Bronchial epithelial cell (primary cell): Measurements from ENCODE around the gene SSBP3. TPM values are rescaled to one million over a fixed set of nuclear protein-coding genes. Genes with fewer than 3 reads are reported as not detected.

Experiments used
- DNase-seq: peaks from one replicate; pipeline ENCODE4 v3.0.0-alpha.2; 2010; ENCODE audit warnings: low read depth
- FAIRE-seq: peaks from 2 replicates; lab custom pipeline; 2011; peaks lifted over from hg19 to GRCh38; lab: Jason Lieb, UNC
- H3K27me3 ChIP-seq: 2 replicates; pipeline ENCODE4 v1.5.1; 2011; ENCODE audit warnings: low read length; ENCODE audit not compliant: control insufficient read depth, insufficient read depth
- H3K36me3 ChIP-seq: 2 replicates; pipeline ENCODE4 v1.5.1; 2011; ENCODE audit warnings: low read length; ENCODE audit not compliant: control insufficient read depth, insufficient read depth
- H3K4me3 ChIP-seq: 2 replicates; pipeline ENCODE4 v1.5.1; 2011; ENCODE audit warnings: mild to moderate bottlenecking, low read depth, low read length, control low read depth
- CTCF ChIP-seq: IDR thresholded peaks from 2 replicates; pipeline ENCODE4 v1.5.1; 2011; ENCODE audit warnings: mild to moderate bottlenecking, moderate library complexity, low read length, control low read depth, inconsistent platforms; ENCODE audit not compliant: insufficient read depth, severe bottlenecking
- total RNA-seq: library from RNA; depleted of rRNA; stranded (reverse); fragments of >200 nt; gene quantifications from 2 replicates; pipeline ENCODE4 v1.2.1, GENCODE V29; 2014

The SSBP3 gene
- total RNA-seq, 1 donor from 2014 or later = 3.7 TPM

DNA sequence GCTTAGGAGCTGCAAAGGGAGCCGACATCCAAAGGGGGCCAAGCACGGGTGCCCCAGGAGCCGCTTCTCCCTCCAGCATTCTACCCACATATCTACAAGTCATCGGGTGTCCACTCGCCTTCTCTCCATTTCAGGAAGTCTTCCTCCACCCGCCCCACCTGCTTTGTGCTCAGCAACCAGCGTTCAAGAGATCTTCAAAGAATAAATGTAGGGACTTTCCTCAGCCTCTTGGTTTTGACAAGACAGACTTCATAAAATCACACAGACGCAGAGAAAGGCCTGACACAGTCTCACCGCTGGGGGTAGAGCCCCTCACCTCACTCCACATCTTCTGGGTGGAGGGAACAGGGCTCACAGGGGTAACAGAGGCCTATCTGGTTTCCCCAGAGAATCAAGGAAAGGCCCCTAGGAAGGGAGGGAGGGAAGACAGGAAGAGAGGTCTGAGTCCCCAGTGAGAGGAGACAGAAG lies 49.5 kb downstream of the SSBP3 start:
- Histone ChIP-seq H3K4me3 (no peak overlapping the region), H3K27me3 (no peaks in the 10 kb centered on the region), H3K36me3 (no peaks in the 10 kb centered on the region)
- TF ChIP-seq CTCF = no peak
- FAIRE-seq (no peak), DNase-seq (no peak)

- DNase-seq (no peak), FAIRE-seq (no peak)
- no peak for TF ChIP-seq CTCF
- Histone ChIP-seq H3K27me3 (no peaks in the 10 kb centered on the region), H3K36me3 (no peaks in the 10 kb centered on the region), H3K4me3 (no peak overlapping the region)
Observed at GRCh38 chr1:54355931-54356679, 50.1 kb downstream of the SSBP3 start.

DNA sequence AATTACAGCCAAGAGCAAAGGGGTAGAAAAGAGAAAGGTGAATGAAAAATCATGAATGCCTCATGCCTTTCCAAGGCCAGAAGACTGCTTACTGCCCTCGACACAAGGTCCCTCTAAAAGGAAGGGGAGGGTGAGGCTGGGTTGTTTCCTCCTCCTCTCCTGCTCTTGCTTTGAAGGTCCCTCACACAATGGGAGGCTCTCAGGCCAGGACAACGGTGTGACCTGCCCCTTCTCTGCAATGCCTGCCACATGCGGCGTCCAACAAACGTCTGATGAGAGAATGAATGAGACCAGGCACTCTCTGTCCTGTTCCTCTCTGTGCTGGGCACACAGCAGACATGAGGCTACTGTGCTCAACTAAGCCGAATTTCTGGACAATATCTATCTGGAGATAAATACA lies 51.3 kb downstream of the SSBP3 start:
- Histone ChIP-seq H3K4me3 (no peak overlapping the region), H3K27me3 (no peaks in the 10 kb centered on the region), H3K36me3 (no peaks in the 10 kb centered on the region)
- TF ChIP-seq CTCF = no peak
- DNase-seq (no peak), FAIRE-seq (no peak)

GRCh38 chr1:54353959-54354358 lies 52.2 kb downstream of the SSBP3 start:
- DNase-seq (no peak), FAIRE-seq (no peak)
- H3K27me3 ChIP-seq = no peaks in the 10 kb centered on the region
- H3K4me3 ChIP-seq = no peak overlapping the region
- TF ChIP-seq CTCF = no peak
- no peaks in the 10 kb centered on the region for H3K36me3 ChIP-seq

DNA sequence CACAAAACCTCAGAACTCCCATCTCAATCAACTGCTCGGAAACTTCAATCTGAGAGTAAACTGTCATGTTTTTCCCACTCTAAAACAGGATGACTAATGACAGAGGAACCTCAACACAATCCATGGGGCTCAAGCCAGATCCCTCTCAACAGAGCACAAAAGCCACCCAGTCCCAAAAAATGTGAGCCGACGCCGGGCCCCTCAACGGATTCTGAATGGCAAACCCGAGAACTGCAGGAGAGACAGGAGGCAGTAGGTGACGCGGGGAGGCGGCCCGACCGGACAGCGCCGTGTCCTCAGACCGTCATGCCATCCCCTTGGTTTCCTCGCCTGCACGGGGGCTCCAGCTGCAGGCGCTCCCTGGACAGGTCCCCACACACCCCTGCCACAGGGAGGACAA lies 53.4 kb downstream of the SSBP3 start:
- FAIRE-seq (no peak), DNase-seq (no peak)
- TF ChIP-seq CTCF = no peak
- H3K4me3 ChIP-seq = no peak overlapping the region
- H3K27me3 ChIP-seq = no peaks in the 10 kb centered on the region
- no peaks in the 10 kb centered on the region for H3K36me3 ChIP-seq

DNA sequence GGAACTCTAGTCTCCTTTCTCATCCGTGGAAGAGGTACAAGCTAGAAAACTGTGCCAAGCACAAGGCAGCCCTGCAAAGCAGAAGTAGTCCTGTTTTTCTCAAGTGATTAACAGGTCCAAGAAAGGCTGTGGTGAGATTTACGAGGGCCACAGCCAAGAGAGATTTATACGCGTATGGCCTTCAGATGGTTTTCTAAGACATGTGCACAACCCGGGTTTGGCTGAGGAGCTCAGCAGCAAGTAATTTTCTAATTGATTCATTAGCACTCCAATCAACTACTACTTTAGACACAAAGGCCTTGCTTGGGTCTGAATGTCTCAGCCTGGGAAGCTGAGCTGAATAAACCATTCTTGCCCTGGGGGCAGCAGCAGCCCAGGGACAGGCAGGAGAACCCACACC lies 55.8 kb downstream of the SSBP3 start:
- FAIRE-seq (no peak), DNase-seq (no peak)
- Histone ChIP-seq H3K27me3 (no peaks in the 10 kb centered on the region), H3K4me3 (no peak overlapping the region), H3K36me3 (no peaks in the 10 kb centered on the region)
- TF ChIP-seq CTCF = no peak
